Measurements from ENCODE around the gene SIGLEC5.
"Not testable (repeated sequence)": the region's sequence is repeated elsewhere in the genome, so short reads cannot be mapped to it uniquely, and the experiment has no call there.

Gene SIGLEC5, protein sequence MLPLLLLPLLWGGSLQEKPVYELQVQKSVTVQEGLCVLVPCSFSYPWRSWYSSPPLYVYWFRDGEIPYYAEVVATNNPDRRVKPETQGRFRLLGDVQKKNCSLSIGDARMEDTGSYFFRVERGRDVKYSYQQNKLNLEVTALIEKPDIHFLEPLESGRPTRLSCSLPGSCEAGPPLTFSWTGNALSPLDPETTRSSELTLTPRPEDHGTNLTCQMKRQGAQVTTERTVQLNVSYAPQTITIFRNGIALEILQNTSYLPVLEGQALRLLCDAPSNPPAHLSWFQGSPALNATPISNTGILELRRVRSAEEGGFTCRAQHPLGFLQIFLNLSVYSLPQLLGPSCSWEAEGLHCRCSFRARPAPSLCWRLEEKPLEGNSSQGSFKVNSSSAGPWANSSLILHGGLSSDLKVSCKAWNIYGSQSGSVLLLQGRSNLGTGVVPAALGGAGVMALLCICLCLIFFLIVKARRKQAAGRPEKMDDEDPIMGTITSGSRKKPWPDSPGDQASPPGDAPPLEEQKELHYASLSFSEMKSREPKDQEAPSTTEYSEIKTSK

DNA sequence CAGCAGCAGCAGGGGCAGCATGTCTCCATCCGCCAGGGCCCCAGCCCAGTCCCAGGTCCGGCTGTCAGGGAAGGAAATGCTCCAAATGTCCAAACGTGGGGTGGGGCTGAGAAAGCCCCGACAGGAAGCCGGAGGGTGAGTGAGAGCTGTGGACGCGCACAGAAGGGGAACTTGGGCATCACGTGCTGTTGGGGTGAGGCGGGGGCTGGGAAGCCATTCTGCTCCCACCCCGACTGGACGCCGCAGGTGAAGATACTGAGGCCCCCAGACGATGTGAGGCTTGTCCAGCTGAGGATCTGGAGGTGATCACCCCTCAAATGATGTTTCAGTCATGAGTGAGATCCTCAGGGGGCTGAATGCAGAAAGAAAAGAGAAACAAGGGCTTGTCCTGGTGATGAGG lies at the start of gene SIGLEC5:
SIGLEC5 (minus strand) TSS at position 87 of the 400 bp plus-strand sequence; CDS start at position 21, 66 bp downstream.
- H3K27me3 ChIP-seq, H3K9me3 ChIP-seq: not testable (repeated sequence)
- H3K27ac ChIP-seq = peak within 1 kb of the TSS; percentile 93
- peaks cover 36% of the 10 kb centered on the region for H3K36me3 ChIP-seq
- peaks cover 39 to 83% of the 10 kb centered on the region in 2 experiments for H3K4me1 ChIP-seq (ENCODE audit: control insufficient read depth in 1 of 2, insufficient read depth in 1 of 2, low read depth in 1 of 2, low read length in 1 of 2)
- H3K4me3 ChIP-seq (ENCODE audit: low read depth in 1 of 2, low read length in 1 of 2) = peak within 1 kb of the TSS; percentile 67 to 76

DNA sequence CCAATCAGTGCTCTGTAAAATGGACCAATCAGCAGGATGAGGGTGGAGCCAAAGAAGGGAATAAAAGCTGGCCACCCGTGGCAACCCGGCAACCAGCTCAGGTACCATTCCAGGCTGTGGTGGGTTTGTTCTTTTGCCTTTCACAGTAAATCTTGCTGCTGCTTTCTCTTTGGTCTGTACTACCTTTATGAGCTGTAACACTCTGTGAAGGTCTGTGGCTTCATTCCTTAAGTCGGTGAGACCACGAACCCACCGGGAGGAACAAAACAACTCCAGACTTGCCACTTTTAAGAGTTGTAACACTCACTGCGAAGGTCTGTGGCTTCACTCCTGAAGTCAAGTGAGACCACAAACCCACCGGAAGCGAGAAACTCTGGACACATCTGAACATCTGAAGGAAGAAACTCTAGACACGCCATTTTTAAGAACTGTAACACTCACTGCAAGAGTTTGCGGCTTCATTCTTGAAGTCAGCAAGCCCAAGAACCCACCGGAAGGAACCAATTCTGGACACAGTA lies 46.4 kb upstream of the SIGLEC5 start:
- H3K9me3 ChIP-seq = no peaks in the 10 kb centered on the region
- H3K4me1 ChIP-seq (ENCODE audit: control insufficient read depth in 1 of 2, insufficient read depth in 1 of 2, low read depth in 1 of 2, low read length in 1 of 2) = no peaks in the 10 kb centered on the region
- H3K4me3 ChIP-seq (ENCODE audit: low read depth in 1 of 2, low read length in 1 of 2) = no peak overlapping the region
- TF ChIP-seq, protein P1, sequence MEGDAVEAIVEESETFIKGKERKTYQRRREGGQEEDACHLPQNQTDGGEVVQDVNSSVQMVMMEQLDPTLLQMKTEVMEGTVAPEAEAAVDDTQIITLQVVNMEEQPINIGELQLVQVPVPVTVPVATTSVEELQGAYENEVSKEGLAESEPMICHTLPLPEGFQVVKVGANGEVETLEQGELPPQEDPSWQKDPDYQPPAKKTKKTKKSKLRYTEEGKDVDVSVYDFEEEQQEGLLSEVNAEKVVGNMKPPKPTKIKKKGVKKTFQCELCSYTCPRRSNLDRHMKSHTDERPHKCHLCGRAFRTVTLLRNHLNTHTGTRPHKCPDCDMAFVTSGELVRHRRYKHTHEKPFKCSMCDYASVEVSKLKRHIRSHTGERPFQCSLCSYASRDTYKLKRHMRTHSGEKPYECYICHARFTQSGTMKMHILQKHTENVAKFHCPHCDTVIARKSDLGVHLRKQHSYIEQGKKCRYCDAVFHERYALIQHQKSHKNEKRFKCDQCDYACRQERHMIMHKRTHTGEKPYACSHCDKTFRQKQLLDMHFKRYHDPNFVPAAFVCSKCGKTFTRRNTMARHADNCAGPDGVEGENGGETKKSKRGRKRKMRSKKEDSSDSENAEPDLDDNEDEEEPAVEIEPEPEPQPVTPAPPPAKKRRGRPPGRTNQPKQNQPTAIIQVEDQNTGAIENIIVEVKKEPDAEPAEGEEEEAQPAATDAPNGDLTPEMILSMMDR (IDR thresholded peaks at IDR 0.05) = no peak
- no peak overlapping the region for H3K27ac ChIP-seq
- peaks cover 53% of the 10 kb centered on the region for H3K27me3 ChIP-seq
- no peaks in the 10 kb centered on the region for H3K36me3 ChIP-seq

DNA sequence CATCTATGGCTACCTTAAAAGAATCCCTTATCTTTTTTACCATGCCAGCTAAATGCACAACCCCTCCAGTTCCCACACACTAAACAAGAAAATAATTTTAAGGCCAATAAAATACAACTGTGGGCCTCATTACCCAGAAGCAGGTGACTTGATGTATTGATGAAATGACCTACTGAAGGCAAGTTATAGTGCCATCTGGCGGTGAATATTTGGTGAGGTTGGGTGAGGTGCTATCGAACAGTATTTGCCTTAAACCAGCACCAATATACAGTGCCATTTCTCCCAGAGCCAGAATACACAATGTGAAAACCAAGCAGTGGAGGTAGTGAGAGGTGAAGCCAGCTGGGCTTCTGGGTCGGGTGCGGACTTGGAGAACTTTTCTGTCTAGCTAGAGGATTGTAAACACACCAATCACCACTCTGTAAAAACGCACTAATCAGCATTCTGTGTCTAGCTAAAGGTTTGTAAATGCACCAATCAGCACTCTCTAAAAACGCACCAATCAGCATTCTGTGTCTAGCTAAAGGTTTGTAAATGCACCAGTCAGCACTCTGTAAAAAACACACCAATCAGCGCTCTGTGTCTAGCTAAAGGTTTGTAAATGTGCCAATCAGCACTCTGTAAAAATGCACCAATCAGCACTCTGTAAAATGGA lies 45.8 kb upstream of the SIGLEC5 start:
- peaks cover 53% of the 10 kb centered on the region for H3K27me3 ChIP-seq
- H3K27ac ChIP-seq; H3K36me3 ChIP-seq; H3K4me1 ChIP-seq (ENCODE audit: control insufficient read depth in 1 of 2, insufficient read depth in 1 of 2, low read depth in 1 of 2, low read length in 1 of 2); H3K4me3 ChIP-seq (ENCODE audit: low read depth in 1 of 2, low read length in 1 of 2); H3K9me3 ChIP-seq: not testable (repeated sequence)
- TF ChIP-seq, protein P1 (IDR thresholded peaks at IDR 0.05) = peak; percentile 36

DNA sequence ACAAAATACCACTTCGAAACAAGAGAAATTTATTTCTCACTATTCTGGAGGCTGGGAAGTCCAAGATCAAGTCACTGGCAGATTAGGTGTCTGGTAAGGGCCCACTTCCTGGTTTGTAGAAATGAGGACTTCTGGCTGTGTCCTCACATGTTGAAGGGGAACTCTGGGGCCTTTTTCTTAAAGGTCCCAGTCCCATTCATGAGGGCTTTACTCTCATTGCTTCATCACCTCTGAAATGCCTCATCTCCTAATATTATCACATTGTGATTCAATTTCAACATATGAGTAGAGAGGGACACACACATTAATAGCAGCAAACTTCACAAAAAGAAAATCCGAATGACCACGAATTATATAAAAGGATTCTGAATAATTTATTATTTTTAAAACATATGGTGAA lies 38.0 kb upstream of the SIGLEC5 start:
- peaks cover 60% of the 10 kb centered on the region for H3K27me3 ChIP-seq
- TF ChIP-seq, protein P1 (IDR thresholded peaks at IDR 0.05) = no peak
- no peaks in the 10 kb centered on the region for H3K4me1 ChIP-seq (ENCODE audit: control insufficient read depth in 1 of 2, insufficient read depth in 1 of 2, low read depth in 1 of 2, low read length in 1 of 2)
- no peak overlapping the region for H3K4me3 ChIP-seq (ENCODE audit: low read depth in 1 of 2, low read length in 1 of 2)
- no peaks in the 10 kb centered on the region for H3K9me3 ChIP-seq
- no peaks in the 10 kb centered on the region for H3K36me3 ChIP-seq
- H3K27ac ChIP-seq = no peak overlapping the region

DNA sequence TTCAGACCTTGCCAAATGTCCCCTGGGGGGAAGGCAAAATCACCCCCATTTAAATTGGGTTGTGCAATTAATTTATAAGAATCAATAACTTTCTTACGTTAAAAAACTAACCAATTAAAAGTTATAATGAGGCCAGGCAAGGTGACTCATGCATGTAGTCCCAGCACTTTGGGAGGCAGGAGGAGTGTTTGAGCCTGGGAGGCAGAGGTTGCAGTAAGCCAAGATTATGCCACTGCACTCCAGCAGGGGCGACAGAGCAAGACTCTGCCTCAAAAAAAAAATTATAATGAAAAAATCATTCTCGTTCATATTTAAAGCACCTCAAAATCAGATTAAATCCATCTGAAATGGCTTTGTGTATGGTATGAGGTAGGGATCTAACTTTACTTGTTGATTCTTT lies 34.8 kb upstream of the SIGLEC5 start:
- Histone ChIP-seq H3K27me3 (peaks cover 50% of the 10 kb centered on the region), H3K4me3 (ENCODE audit: low read depth in 1 of 2, low read length in 1 of 2) (no peak overlapping the region), H3K4me1 (ENCODE audit: control insufficient read depth in 1 of 2, insufficient read depth in 1 of 2, low read depth in 1 of 2, low read length in 1 of 2) (no peaks in the 10 kb centered on the region), H3K36me3 (no peaks in the 10 kb centered on the region), H3K27ac (no peak overlapping the region), H3K9me3 (no peaks in the 10 kb centered on the region)
- TF ChIP-seq, protein P1 (IDR thresholded peaks at IDR 0.05) = no peak
